Stimulated activated naive B cell treated with anti-CD40 and anti-IgM and Interleukin-4, amounts not matched to agents 10 μg/mL and 1 μg/mL and 100 μg/mL, for 72 hours (primary cell): ENCODE results near the gene PPA1.
"Not testable (repeated sequence)": the region's sequence is repeated elsewhere in the genome, so short reads cannot be mapped to it uniquely, and the experiment has no call there.

Experiments
- ATAC-seq, 2 donors: fragments of 150-1000 bp; cut with Tn5 transposase; replicated peaks; 2 replicates each; pipeline ENCODE4 v1.10.0; 2021; ENCODE audit warnings: moderate library complexity in 1 of 2
- DNase-seq: peaks from one replicate; pipeline ENCODE4 v3.0.0; 2021
- H3K27ac Mint-ChIP-seq: one replicate; pipeline ENCODE4 v1.8.0; 2022; ENCODE audit warnings: mild to moderate bottlenecking, mixed read lengths
- H3K27me3 Mint-ChIP-seq, 2 donors: one replicate each; pipeline ENCODE4 v1.8.0; 2022; ENCODE audit warnings: mixed read lengths in 2 of 2
- H3K36me3 Mint-ChIP-seq, 2 donors: one replicate each; pipeline ENCODE4 v1.8.0; 2022; ENCODE audit warnings: mixed read lengths in 2 of 2, mild to moderate bottlenecking in 1 of 2
- H3K4me1 Mint-ChIP-seq, 2 donors: one replicate each; pipeline ENCODE4 v1.8.0; 2022; ENCODE audit warnings: mixed read lengths in 2 of 2, mild to moderate bottlenecking in 1 of 2
- H3K4me3 Mint-ChIP-seq, 2 donors: one replicate each; pipeline ENCODE4 v1.8.0; 2022; ENCODE audit warnings: mild to moderate bottlenecking in 2 of 2, mixed read lengths in 2 of 2, moderate library complexity in 1 of 2
- H3K9me3 Mint-ChIP-seq, 2 donors: one replicate each; pipeline ENCODE4 v1.8.0; 2022; ENCODE audit warnings: mixed read lengths in 2 of 2, mild to moderate bottlenecking in 1 of 2

Gene PPA1

DNA sequence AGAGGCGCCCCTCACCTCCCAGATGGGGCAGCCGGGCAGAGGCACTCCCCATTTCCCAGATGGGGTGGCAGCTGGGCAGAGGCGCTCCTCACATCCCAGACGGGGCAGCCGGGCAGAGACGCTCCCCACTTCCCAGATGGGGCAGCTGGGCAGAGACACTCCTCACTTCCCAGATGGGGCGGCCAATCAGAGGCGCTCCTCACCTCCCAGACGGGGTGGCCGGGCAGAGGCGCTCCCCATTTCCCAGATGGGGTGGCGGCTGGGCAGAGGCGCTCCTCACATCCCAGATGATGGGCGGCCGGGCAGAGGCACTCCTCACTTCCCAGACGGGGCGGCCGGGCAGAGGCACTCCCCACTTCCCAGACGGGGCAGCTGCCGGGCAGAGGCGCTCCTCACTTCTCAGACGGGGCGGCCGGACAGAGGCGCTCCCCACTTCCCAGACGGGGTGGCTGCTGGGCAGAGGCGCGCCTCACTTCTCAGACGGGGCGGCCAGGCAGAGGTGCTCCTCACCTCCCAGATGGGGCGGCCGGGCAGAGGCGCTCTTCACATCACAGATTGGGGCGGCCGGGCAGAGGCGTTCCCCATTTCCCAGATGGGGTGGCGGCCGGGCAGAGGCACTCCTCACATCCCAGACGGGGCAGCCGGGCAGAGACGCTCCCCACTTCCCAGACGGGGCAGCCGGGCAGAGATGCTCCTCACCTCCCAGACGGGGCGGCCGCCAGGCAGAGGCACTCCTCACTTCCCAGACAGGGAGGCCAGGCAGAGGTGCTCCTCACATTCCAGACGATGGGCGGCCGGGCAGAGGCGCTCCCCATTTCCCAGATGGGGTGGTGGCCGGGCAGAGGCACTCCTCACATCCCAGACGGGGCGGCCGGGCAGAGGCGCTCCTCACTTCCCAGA lies 6.1 kb upstream of the PPA1 start:
- not testable (repeated sequence) for H3K9me3 Mint-ChIP-seq, H3K4me3 Mint-ChIP-seq, DNase-seq, H3K27me3 Mint-ChIP-seq, H3K27ac Mint-ChIP-seq, ATAC-seq, H3K36me3 Mint-ChIP-seq, H3K4me1 Mint-ChIP-seq

DNA sequence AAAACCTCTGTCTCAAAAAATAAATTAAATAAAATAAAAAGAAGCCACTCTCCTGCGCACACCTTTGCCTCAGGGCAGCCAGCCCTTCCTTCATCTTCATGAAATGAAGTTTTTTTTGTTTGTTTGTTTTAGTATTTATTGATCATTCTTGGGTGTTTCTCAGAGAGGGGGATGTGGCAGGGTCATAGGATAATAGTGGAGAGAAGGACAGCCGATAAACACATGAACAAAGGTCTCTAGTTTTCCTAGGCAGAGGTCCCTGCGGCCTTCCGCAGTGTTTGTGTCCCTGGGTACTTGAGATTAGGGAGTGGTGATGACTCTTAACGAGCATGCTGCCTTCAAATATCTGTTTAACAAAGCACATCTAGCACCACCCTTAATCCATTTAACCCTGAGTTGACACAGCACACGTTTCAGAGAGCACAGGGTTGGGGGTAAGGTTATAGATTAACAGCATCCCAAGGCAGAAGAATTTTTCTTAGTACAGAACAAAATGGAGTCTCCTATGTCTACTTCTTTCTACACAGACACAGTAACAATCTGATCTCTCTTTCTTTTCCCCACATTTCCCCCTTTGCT lies 4.8 kb upstream of the PPA1 start:
- H3K9me3 Mint-ChIP-seq, H3K36me3 Mint-ChIP-seq, H3K27ac Mint-ChIP-seq: not testable (repeated sequence)

DNA sequence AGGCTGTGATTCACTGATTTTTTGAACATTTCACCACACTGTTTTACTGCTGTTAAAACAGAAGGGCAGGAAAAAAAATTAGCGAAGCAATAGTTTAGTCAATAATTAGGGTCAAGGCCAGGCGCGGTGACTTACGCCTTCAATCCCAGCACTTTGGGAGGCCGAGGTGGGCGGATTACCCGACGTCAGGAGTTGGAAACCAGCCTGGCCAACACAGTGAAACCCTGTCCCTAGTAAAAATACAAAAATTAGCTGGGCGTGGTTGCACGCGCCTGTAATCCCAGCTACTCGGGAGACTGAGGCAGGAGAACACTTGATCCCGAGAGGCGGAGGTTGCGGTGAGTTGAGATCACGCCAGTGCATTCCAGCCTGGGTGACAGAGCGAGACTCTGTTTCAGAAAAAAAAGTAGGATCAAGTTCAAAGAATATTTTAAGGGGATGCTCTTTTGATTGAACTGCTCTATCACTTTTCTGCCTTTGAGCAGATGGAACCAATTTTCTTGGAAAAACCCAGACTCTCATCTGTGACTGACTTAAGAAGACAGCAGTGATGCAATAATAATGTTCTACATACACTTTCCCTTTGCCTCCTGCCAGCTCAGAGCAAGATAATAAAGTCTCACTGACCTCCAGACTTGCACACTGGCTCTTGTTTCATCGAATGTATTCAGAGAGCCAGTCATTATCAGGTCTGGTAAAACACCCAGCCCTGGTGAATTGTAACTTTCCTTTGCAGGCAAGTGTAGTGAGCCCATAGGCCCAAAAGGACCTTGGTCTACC lies 1.6 kb upstream of the PPA1 start:
- Mint-ChIP-seq H3K27ac (peak overlapping the region; percentile 63), H3K27me3 (no peaks in the 10 kb centered on the region), H3K4me3 (peak overlapping the region in 1 of 2 donors; percentile 14)

More for the DNA sequence above, 4.8 kb upstream of the PPA1 start:
- not testable (repeated sequence) for DNase-seq, ATAC-seq, H3K4me1 Mint-ChIP-seq, H3K27me3 Mint-ChIP-seq, H3K4me3 Mint-ChIP-seq

DNA sequence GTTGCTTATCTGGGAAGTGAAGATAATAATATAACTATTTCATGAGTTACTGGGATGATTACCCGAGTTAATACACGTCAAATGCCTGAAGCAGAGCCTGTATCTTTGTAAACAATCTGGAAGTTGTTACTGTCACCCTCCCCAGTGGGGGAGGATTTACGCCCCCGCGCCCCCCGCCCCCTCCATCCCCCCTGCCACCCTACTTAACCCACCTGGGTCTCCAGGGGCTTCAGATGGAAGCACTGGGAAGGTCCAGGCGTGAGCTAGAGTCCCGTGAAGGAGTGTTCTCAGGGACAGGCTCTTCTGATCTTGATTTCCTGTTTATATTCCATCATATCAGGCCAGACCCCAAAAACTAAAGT lies 691 bp upstream of the PPA1 start:
- DNase-seq (no peak), ATAC-seq (no peak)
- Mint-ChIP-seq H3K9me3 (no peaks in the 10 kb centered on the region), H3K27me3 (no peaks in the 10 kb centered on the region), H3K4me3 (peak overlapping the region; percentile 74 to 80), H3K4me1 (peaks cover 6 to 11% of the 10 kb centered on the region in 2 donors), H3K27ac (peak overlapping the region; percentile 97), H3K36me3 (peaks cover 5 to 9% of the 10 kb centered on the region in 2 donors)

More for the DNA sequence above, 1.6 kb upstream of the PPA1 start:
- DNase-seq (no peak), ATAC-seq (no peak)
- Mint-ChIP-seq H3K36me3 (peaks cover 2 to 4% of the 10 kb centered on the region in 2 donors), H3K9me3 (no peaks in the 10 kb centered on the region), H3K4me1 (peaks cover 6 to 8% of the 10 kb centered on the region in 2 donors)

DNA sequence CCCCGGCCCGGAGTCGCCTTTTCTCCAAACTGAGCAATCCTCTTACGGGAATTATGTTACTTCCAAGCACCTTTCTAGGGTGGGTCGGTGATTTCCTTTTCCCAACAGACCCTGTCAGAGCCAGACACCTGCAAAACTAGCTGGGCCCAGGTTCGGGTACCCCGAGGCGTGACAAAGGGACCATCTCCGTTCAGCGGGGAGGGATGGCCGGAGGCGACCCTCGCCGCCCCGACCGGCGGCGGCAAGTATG lies 445 bp downstream of the PPA1 start:
- peak overlapping the region; percentile 74 to 80 for H3K4me3 Mint-ChIP-seq
- H3K36me3 Mint-ChIP-seq = peaks cover 7 to 14% of the 10 kb centered on the region in 2 donors
- H3K27me3 Mint-ChIP-seq = no peaks in the 10 kb centered on the region
- peak overlapping the region; percentile 94 for H3K27ac Mint-ChIP-seq
- H3K4me1 Mint-ChIP-seq = peaks cover 6 to 11% of the 10 kb centered on the region in 2 donors
- H3K9me3 Mint-ChIP-seq = no peaks in the 10 kb centered on the region
- no peak for ATAC-seq
- DNase-seq = no peak

DNA sequence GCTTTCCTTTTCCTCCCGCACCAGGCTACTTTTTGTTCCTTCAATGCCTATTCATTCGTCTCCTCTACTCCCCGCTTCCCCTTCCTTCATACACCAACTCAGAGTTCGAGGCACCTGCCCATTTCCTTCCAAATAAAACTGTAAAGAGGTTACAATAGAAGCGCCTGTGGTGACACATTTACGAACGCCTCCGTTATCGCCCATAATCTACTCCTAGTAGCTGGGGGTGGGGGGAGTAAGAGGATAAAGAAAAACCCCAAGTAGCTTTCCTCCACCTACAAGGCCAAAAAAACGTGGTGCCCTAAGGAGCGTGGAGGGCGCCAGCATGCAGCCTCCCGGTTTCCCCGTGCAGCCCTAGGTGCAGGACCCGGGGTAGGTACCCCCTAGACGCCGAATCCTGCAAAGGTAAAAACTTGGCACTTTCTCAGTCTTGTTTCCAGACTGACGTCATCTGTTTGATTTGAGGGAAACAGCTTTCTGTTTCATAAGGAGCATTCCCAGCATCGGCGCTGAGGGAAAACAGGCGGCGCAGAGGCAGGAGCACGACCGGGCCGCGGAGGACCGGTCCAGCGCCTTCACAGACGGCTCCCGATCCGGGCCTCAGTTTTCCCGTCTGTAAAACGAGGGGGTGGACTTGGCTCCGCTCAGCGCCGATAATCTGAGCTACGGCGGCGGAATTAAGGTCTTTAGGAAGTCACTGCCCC lies 922 bp downstream of the PPA1 start:
- peak; percentile 2 to 7 for ATAC-seq

DNA sequence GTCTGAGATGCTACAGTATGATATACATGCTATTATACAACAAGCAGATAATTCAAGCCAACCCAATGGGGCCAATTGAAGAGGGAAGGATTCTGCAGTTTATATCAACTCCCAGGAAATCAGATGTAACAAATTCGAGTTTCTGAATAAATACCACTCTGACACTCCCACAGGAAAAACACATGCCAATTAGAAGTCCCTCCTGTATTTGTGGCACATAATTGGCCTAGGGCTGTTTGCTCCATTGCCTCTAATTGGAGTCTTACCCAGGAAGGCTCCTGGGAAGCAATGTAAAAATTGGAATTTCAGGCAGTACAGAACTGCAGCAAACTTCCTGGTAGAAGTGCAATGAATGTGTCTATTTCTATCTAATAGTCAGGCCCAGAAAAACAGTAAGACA lies 4.7 kb downstream of the PPA1 start:
- no peak for DNase-seq
- no peak for ATAC-seq
- Mint-ChIP-seq H3K27ac (no peak overlapping the region), H3K9me3 (no peaks in the 10 kb centered on the region), H3K4me1 (peaks cover 5 to 30% of the 10 kb centered on the region in 2 donors), H3K36me3 (peaks cover 15 to 27% of the 10 kb centered on the region in 2 donors), H3K4me3 (no peak overlapping the region), H3K27me3 (no peaks in the 10 kb centered on the region)

More for the DNA sequence above, 922 bp downstream of the PPA1 start:
- H3K4me3 Mint-ChIP-seq = peak overlapping the region; percentile 74 to 80
- no peaks in the 10 kb centered on the region for H3K9me3 Mint-ChIP-seq
- no peak for DNase-seq
- peaks cover 6 to 11% of the 10 kb centered on the region in 2 donors for H3K4me1 Mint-ChIP-seq
- H3K27me3 Mint-ChIP-seq = no peaks in the 10 kb centered on the region
- H3K36me3 Mint-ChIP-seq = peaks cover 7 to 14% of the 10 kb centered on the region in 2 donors
- H3K27ac Mint-ChIP-seq = peak overlapping the region; percentile 94

DNA sequence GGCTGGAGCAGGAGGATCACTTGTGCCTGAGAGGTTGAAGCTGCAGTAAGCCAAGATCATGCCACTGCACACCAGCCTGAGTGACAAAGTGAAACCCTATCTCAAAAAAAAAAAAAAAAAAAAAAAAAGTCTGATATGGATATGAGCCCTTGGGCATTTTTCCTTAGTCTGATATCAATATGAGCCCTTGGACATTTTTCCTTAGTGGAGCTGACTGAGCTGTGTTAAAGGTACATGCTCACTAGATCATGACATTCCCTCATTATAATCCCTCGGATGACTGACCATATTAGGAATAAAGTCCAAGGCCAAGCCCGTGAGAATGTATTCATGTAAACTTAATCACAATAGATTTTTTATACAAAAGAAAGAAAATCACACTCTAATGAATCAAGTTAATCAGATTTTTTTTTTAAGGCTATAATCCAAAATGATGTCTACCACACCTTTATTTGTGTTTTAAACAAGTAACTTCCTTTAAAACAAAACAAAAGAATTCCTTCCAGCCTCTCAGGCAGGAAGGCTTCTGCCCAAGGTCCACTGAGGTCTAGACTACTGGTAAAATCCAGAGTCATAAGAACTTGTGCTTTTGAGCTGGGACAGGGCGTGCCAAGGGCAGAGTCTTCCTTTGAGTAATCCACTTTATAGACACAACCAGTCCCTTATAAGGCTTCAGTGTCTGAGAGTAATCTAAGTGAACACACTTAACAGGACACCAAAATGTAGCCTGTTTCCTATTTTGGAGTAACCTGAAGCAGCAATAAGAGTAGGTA lies 5.5 kb downstream of the PPA1 start:
- no peaks in the 10 kb centered on the region for H3K27me3 Mint-ChIP-seq
- DNase-seq (no peak), ATAC-seq (no peak)
- no peaks in the 10 kb centered on the region for H3K9me3 Mint-ChIP-seq
- H3K36me3 Mint-ChIP-seq = peaks cover 18 to 32% of the 10 kb centered on the region in 2 donors
- H3K4me3 Mint-ChIP-seq = no peak overlapping the region
- peaks cover 8 to 35% of the 10 kb centered on the region in 2 donors for H3K4me1 Mint-ChIP-seq
- H3K27ac Mint-ChIP-seq = no peak overlapping the region

DNA sequence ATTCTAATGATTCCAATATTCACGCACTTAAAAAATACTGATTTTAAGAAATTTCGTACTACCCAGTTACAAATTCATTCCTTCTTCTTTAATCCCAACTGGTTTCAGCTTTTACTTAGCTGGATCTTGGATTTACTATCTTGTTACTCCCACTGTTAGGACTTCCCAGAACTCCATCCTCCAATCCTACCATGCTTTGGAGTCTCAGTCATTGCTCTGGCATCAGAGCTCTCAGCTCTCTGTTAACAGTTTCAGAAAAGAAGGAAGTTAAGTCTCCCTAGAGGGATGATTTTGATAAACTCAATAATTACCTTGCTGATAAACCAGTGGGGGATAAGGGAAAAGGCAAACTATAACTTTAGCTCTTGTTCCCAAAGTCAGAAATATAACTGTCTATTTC lies 9.5 kb downstream of the PPA1 start:
- Mint-ChIP-seq H3K9me3 (no peaks in the 10 kb centered on the region), H3K36me3 (peaks cover 22 to 29% of the 10 kb centered on the region in 2 donors), H3K4me1 (peaks cover 13 to 37% of the 10 kb centered on the region in 2 donors), H3K27ac (no peak overlapping the region), H3K27me3 (no peaks in the 10 kb centered on the region), H3K4me3 (no peak overlapping the region)
- ATAC-seq = no peak
- no peak for DNase-seq

DNA sequence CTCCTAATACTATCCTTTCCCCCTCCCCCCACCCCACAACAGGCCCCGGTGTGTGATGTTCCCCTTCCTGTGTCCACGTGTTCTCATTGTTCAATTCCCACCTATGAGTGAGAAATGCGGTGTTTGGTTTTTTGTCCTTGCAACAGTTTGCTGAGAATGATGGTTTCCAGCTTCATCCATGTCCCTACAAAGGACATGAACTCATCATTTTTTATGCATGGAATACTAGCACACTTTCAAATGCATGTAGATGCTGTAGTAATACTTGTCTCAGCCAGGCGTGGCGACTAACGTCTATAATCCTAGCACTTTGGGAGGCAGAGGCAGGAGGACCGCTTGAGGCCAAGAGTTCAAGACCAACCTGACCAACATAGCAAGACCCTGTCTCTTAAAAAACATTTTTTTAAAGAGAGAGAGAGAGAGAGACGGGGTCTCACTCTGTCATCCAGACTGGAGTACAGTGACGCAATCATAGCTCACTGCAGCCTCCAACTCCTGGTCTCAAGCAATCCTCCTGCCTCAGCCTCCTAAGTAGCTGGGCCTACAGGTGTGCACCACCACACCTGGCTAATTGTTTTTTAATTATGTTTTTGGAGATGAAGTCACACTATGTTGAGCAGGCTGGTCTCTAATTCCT lies 10.3 kb downstream of the PPA1 start:
- Mint-ChIP-seq H3K36me3 (peaks cover 24 to 32% of the 10 kb centered on the region in 2 donors), H3K4me1 (peaks cover 13 to 37% of the 10 kb centered on the region in 2 donors)
- not testable (repeated sequence) for DNase-seq, H3K9me3 Mint-ChIP-seq, H3K27me3 Mint-ChIP-seq, H3K27ac Mint-ChIP-seq, H3K4me3 Mint-ChIP-seq, ATAC-seq

DNA sequence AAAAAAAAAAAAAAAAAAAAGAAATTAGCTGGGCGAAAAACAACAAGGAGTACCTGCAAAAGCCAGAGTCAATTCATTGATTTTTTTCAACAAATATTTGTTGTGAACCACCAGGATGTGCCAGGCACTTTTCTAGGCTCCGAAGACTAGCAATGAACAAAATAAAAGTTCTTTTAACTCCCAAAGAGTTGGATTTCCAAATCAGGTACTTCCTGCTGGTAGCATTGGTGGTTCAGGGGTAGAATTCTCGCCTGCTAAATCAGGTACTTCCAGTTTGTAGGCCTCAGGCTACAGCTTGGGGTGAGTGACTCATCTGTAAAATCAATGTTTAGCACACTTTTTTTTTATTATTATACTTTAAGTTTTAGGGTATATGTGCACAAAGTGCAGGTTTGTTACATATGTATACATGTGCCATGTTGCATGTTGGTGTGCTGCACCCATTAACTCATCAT lies 10.9 kb downstream of the PPA1 start:
- no peak overlapping the region for H3K4me3 Mint-ChIP-seq
- H3K9me3 Mint-ChIP-seq = no peaks in the 10 kb centered on the region
- H3K27me3 Mint-ChIP-seq = no peaks in the 10 kb centered on the region
- DNase-seq (no peak), ATAC-seq (no peak)
- H3K4me1 Mint-ChIP-seq = peaks cover 13 to 37% of the 10 kb centered on the region in 2 donors
- H3K36me3 Mint-ChIP-seq = peaks cover 24 to 32% of the 10 kb centered on the region in 2 donors
- H3K27ac Mint-ChIP-seq = no peak overlapping the region

DNA sequence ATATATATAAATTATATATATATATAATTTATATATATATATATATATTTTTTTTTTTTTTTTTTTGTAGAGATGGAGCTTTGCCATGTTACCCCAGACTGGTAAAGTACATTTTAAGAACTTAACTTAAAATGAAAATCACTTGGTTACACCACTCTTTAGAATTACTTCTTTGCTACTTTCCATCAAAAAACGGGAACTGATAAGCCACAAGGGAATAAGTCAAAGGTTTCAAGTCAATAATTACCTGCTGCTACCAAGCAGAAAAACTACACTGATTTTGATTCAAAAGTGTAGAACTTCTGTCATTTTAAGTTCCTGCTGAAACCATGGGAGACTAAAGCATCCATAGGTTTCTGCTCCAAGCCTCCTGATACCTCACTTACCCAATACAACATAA lies 12.2 kb downstream of the PPA1 start:
- H3K9me3 Mint-ChIP-seq = no peaks in the 10 kb centered on the region
- H3K27me3 Mint-ChIP-seq = no peaks in the 10 kb centered on the region
- H3K4me3 Mint-ChIP-seq = peak overlapping the region; percentile 19 to 31

DNA sequence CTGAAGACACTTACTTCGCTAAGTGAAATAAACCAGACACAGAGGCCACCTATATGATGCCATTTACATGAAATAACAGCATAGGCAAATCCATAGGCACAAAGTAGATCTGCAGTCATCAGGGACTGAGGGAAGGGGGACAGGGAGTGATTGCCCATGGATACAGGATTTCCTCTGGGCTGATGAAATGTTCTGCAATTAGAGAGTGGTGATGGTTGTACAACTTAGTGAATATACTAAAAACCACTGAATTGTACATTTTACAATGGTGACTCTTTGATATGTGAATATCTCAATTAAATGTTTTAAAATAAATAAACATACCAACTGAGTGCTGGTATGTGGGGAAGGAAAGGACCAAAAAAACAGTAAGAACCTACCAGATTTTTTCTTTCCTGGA lies 20.4 kb downstream of the PPA1 start:
- H3K4me1 Mint-ChIP-seq = no peaks in the 10 kb centered on the region
- H3K4me3 Mint-ChIP-seq = no peak overlapping the region
- ATAC-seq = no peak
- no peak for DNase-seq
- no peaks in the 10 kb centered on the region for H3K27me3 Mint-ChIP-seq
- no peaks in the 10 kb centered on the region for H3K9me3 Mint-ChIP-seq
- peaks cover 25 to 35% of the 10 kb centered on the region in 2 donors for H3K36me3 Mint-ChIP-seq
- H3K27ac Mint-ChIP-seq = no peak overlapping the region

More for the DNA sequence above, 12.2 kb downstream of the PPA1 start:
- H3K36me3 Mint-ChIP-seq = peaks cover 21 to 32% of the 10 kb centered on the region in 2 donors
- ATAC-seq = peak; percentile 63 to 69
- H3K27ac Mint-ChIP-seq = peak overlapping the region; percentile 37
- DNase-seq = no peak
- peaks cover 13 to 37% of the 10 kb centered on the region in 2 donors for H3K4me1 Mint-ChIP-seq
